Neural cell (in vitro differentiated cells): ENCODE measurements around the gene UBE4B. TPM values are rescaled to one million over a fixed set of nuclear protein-coding genes. Genes with fewer than 3 reads are reported as not detected.
"Not testable (repeated sequence)": the region's sequence is repeated elsewhere in the genome, so short reads cannot be mapped to it uniquely, and the experiment has no call there.

ENCODE experiments used
- H2AFZ ChIP-seq: fragments of 200-600, 300-800 bp; sonication (generic), shearing (Covaris generic); 2 replicates; pipeline ENCODE4 v1.6.0; 2014; ENCODE audit warnings: low read depth, mild to moderate bottlenecking, antibody characterized with exemption, low read length, moderate library complexity
- H3F3A ChIP-seq: fragments of 200-600 bp; shearing (Covaris generic); 2 replicates; pipeline ENCODE4 v1.6.1; 2016; ENCODE audit warnings: mild to moderate bottlenecking, moderate library complexity, mixed read lengths, antibody characterized with exemption, low read length; ENCODE audit not compliant: insufficient read depth, poor library complexity, severe bottlenecking
- H3K27ac ChIP-seq: fragments of 200-600, 300-800 bp; sonication (generic), shearing (Covaris generic); 2 replicates; pipeline ENCODE4 v1.5.1; 2014; ENCODE audit warnings: mild to moderate bottlenecking, low read length, moderate library complexity
- H3K27me3 ChIP-seq: fragments of 300-800, 200-600 bp; sonication (generic), shearing (Covaris generic); 2 replicates; pipeline ENCODE4 v1.6.0; 2014; ENCODE audit warnings: mild to moderate bottlenecking, low read depth, low read length, moderate library complexity; ENCODE audit not compliant: insufficient read depth
- H3K36me3 ChIP-seq: fragments of 300-800, 200-600 bp; sonication (generic), shearing (Covaris generic); 2 replicates; pipeline ENCODE4 v1.5.1; 2014; ENCODE audit warnings: mild to moderate bottlenecking, antibody characterized with exemption, low read length, moderate library complexity; ENCODE audit not compliant: insufficient read depth
- H3K4me2 ChIP-seq: fragments of 300-800, 200-600 bp; sonication (generic), shearing (Covaris generic); 2 replicates; pipeline ENCODE4 v1.6.0; 2014; ENCODE audit warnings: mild to moderate bottlenecking, low read length
- H3K4me3 ChIP-seq: fragments of 300-800, 200-600 bp; sonication (generic), shearing (Covaris generic); 2 replicates; pipeline ENCODE4 v1.5.1; 2014; ENCODE audit warnings: mild to moderate bottlenecking, low read length, moderate library complexity
- H3K79me2 ChIP-seq: fragments of 200-600 bp; shearing (Covaris generic); replicated peaks from 2 replicates; pipeline ENCODE4 v1.6.0; 2014; ENCODE audit warnings: mild to moderate bottlenecking, low read length, moderate library complexity; ENCODE audit not compliant: insufficient read depth
- H3K9ac ChIP-seq: fragments of 300-800, 200-600 bp; sonication (generic), shearing (Covaris generic); 2 replicates; pipeline ENCODE4 v1.6.1; 2016; ENCODE audit warnings: mild to moderate bottlenecking, low read length, mixed read lengths
- H3K9me2 ChIP-seq: fragments of 200-600 bp; shearing (Covaris generic); 2 replicates; pipeline ENCODE4 v1.6.1; 2016; ENCODE audit warnings: mild to moderate bottlenecking, low read length, mixed read lengths; ENCODE audit not compliant: insufficient read depth
- H3K9me3 ChIP-seq: fragments of 200-600, 300-800 bp; sonication (generic), shearing (Covaris generic); 2 replicates; pipeline ENCODE4 v1.6.1; 2016; ENCODE audit warnings: mild to moderate bottlenecking, mixed run types, low read length, moderate library complexity, mixed read lengths
- H4K20me1 ChIP-seq: fragments of 200-600 bp; shearing (Covaris generic); 2 replicates; pipeline ENCODE4 v1.6.1; 2016; ENCODE audit warnings: mild to moderate bottlenecking, mixed run types; ENCODE audit not compliant: insufficient read depth
- EP300 ChIP-seq: fragments of 450-650 bp; conservative IDR thresholded peaks from 2 replicates; pipeline ENCODE4 v1.6.1; 2014; ENCODE audit warnings: antibody characterized with exemption, mild to moderate bottlenecking, moderate library complexity; ENCODE audit not compliant: poor library complexity, severe bottlenecking
- EZH2 ChIP-seq: fragments of 200-600, 300-800 bp; shearing (Covaris generic), sonication (generic); IDR thresholded peaks from 2 replicates; pipeline ENCODE4 v1.6.1; 2014; ENCODE audit warnings: antibody characterized with exemption, low read length, borderline replicate concordance, mild to moderate bottlenecking; ENCODE audit not compliant: insufficient read depth, poor library complexity, severe bottlenecking
- MXI1 ChIP-seq: fragments of 450-650 bp; conservative IDR thresholded peaks from 2 replicates; pipeline ENCODE4 v1.6.1; 2014; ENCODE audit warnings: antibody characterized with exemption, mild to moderate bottlenecking; ENCODE audit not compliant: poor library complexity, severe bottlenecking
- POLR2AphosphoS5 ChIP-seq: IDR thresholded peaks from 2 replicates; pipeline ENCODE4 v1.6.1; 2012
- RAD21 ChIP-seq: fragments of 450-650 bp; conservative IDR thresholded peaks from 2 replicates; pipeline ENCODE4 v1.6.1; 2014; ENCODE audit warnings: antibody characterized with exemption, mild to moderate bottlenecking, moderate library complexity
- TAF1 ChIP-seq: IDR thresholded peaks from 2 replicates; pipeline ENCODE4 v1.6.1; 2012; ENCODE audit warnings: low read depth
- polyA plus RNA-seq: library from polyadenylated mRNA; depleted of rRNA; stranded (reverse); fragments of >200 nt; gene quantifications from 2 replicates; pipeline ENCODE4 v1.2.3, GENCODE V29; 2014
- TF ChIP-seq, protein P1 (sequence below): IDR thresholded peaks from 2 replicates; pipeline ENCODE4 v1.6.1; 2012; ENCODE audit warnings: borderline replicate concordance

UBE4B gene
- polyA plus RNA-seq, 1 donor from 2014 or later, result 28.9 TPM

GRCh38 chr1:10001016-10001665, 31.6 kb upstream of the UBE4B start:
- no peaks in the 10 kb centered on the region for H3K9me3 ChIP-seq
- H3K4me2 ChIP-seq, result no peak overlapping the region
- H4K20me1 ChIP-seq, result no peaks in the 10 kb centered on the region
- no peaks in the 10 kb centered on the region for H3K36me3 ChIP-seq
- no peaks in the 10 kb centered on the region for H3F3A ChIP-seq
- no peak overlapping the region for H3K27ac ChIP-seq
- H3K9ac ChIP-seq, result no peak overlapping the region
- no peaks in the 10 kb centered on the region for H3K9me2 ChIP-seq
- H3K4me3 ChIP-seq, result no peak overlapping the region
- no peak for TF ChIP-seq EP300
- H3K27me3 ChIP-seq, result peaks cover 30% of the 10 kb centered on the region
- H3K79me2 ChIP-seq, result no peaks in the 10 kb centered on the region
- no peak overlapping the region for H2AFZ ChIP-seq

DNA sequence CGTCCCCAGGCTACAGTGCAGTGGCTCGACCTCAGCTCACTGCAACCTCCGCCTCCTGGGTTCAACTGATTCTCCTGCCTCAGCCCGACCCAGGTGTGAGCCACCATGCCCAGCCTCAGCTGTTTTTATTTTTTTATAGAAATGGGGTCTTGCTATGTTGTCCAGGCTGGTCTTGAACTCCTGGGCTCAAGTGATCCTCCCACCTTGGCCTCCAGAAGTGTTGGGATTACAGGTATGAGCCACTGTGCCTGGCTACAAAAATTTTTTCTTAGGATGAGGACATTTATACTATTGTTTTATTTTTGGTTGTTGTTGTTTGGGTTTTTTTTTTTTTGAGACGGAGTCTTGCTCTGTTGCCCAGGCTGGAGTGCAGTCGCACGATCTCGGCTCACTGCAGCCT, 27.5 kb upstream of the UBE4B start:
- not testable (repeated sequence) for H3K79me2 ChIP-seq

GRCh38 chr1:10007169-10007568, 25.6 kb upstream of the UBE4B start:
- Histone ChIP-seq H3K9me3 (no peaks in the 10 kb centered on the region), H3K9me2 (no peaks in the 10 kb centered on the region), H3K27me3 (no peaks in the 10 kb centered on the region), H2AFZ (no peak overlapping the region), H3K4me2 (no peak overlapping the region), H4K20me1 (no peaks in the 10 kb centered on the region), H3K36me3 (no peaks in the 10 kb centered on the region), H3K9ac (no peak overlapping the region), H3K4me3 (no peak overlapping the region), H3K79me2 (no peaks in the 10 kb centered on the region), H3K27ac (no peak overlapping the region), H3F3A (no peaks in the 10 kb centered on the region)
- TF ChIP-seq MXI1 (no peak), EP300 (no peak), TAF1 (no peak), POLR2AphosphoS5 (no peak), EZH2 (no peak), RAD21 (no peak)
- TF ChIP-seq, protein P1, sequence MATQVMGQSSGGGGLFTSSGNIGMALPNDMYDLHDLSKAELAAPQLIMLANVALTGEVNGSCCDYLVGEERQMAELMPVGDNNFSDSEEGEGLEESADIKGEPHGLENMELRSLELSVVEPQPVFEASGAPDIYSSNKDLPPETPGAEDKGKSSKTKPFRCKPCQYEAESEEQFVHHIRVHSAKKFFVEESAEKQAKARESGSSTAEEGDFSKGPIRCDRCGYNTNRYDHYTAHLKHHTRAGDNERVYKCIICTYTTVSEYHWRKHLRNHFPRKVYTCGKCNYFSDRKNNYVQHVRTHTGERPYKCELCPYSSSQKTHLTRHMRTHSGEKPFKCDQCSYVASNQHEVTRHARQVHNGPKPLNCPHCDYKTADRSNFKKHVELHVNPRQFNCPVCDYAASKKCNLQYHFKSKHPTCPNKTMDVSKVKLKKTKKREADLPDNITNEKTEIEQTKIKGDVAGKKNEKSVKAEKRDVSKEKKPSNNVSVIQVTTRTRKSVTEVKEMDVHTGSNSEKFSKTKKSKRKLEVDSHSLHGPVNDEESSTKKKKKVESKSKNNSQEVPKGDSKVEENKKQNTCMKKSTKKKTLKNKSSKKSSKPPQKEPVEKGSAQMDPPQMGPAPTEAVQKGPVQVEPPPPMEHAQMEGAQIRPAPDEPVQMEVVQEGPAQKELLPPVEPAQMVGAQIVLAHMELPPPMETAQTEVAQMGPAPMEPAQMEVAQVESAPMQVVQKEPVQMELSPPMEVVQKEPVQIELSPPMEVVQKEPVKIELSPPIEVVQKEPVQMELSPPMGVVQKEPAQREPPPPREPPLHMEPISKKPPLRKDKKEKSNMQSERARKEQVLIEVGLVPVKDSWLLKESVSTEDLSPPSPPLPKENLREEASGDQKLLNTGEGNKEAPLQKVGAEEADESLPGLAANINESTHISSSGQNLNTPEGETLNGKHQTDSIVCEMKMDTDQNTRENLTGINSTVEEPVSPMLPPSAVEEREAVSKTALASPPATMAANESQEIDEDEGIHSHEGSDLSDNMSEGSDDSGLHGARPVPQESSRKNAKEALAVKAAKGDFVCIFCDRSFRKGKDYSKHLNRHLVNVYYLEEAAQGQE, result no peak

More for the DNA sequence above, 27.5 kb upstream of the UBE4B start:
- H3K9me2 ChIP-seq, H3K4me3 ChIP-seq, H3K27ac ChIP-seq, H3K9me3 ChIP-seq, H3K9ac ChIP-seq, H3K36me3 ChIP-seq, H4K20me1 ChIP-seq, H3K27me3 ChIP-seq, H3F3A ChIP-seq, H3K4me2 ChIP-seq, H2AFZ ChIP-seq: not testable (repeated sequence)
